PC-9 (cell line): ENCODE data around the gene SNTG2. TPM values are rescaled to one million over a fixed set of nuclear protein-coding genes. Genes with fewer than 3 reads are reported as not detected.

Source experiments
- BruUV-seq: library from RNA; stranded (reverse); fragments of 400-500 nt; replicated peaks from 2 replicates; lab custom pipeline; 2021; lab: Mats Ljungman, UMichigan
- CTCF ChIA-PET: fragments of 300-600 bp; sonication (Branson Sonifier 250); formaldehyde crosslinking; loops from one replicate; lab custom pipeline; 2022; ENCODE audit warnings: antibody characterized with exemption; lab: Charles Lee
- POLR2A ChIA-PET: fragments of 300-600 bp; sonication (Branson Sonifier 250); formaldehyde crosslinking; loops from one replicate; lab custom pipeline; 2022; ENCODE audit warnings: antibody characterized with exemption; ENCODE audit not compliant: unreplicated experiment; lab: Charles Lee
- DNase-seq, 2 experiments: peaks; one replicate each; pipeline versions ENCODE4 v3.0.0 to v3.0.0-alpha.2; 2015 to 2022; ENCODE audit warnings: mixed read lengths in 1 of 2
- H2AFZ ChIP-seq: fragments of 200-600 bp; sonication (generic); 2 replicates; pipeline ENCODE4 v1.8.1; 2017; ENCODE audit warnings: antibody characterized with exemption
- H3F3A ChIP-seq: fragments of 200-600 bp; sonication (generic); 2 replicates; pipeline ENCODE4 v1.8.1; 2017; ENCODE audit warnings: antibody characterized with exemption, mild to moderate bottlenecking, low read depth; ENCODE audit not compliant: insufficient read depth
- H3K27ac ChIP-seq: fragments of 200-600 bp; sonication (generic); 2 replicates; pipeline ENCODE4 v1.6.1; 2016; ENCODE audit warnings: mixed run types
- H3K27me3 ChIP-seq: fragments of 200-600 bp; sonication (generic); 2 replicates; pipeline ENCODE4 v1.6.1; 2016; ENCODE audit warnings: low read depth, mixed run types; ENCODE audit not compliant: insufficient read depth
- H3K36me3 ChIP-seq: fragments of 200-600 bp; sonication (generic); 2 replicates; pipeline ENCODE4 v1.6.1; 2016; ENCODE audit warnings: low read depth, mixed run types
- H3K4me1 ChIP-seq: fragments of 200-600 bp; sonication (generic); replicated peaks from 2 replicates; pipeline ENCODE4 v1.6.1; 2016; ENCODE audit warnings: mixed run types; ENCODE audit not compliant: insufficient read depth
- H3K4me2 ChIP-seq: fragments of 200-600 bp; sonication (generic); 2 replicates; pipeline ENCODE4 v1.6.1; 2017; ENCODE audit warnings: mixed run types
- H3K4me3 ChIP-seq: fragments of 200-600 bp; sonication (generic); 2 replicates; pipeline ENCODE4 v1.6.1; 2016; ENCODE audit warnings: mixed run types
- H3K79me2 ChIP-seq: fragments of 200-600 bp; sonication (generic); 2 replicates; pipeline ENCODE4 v1.6.1; 2017; ENCODE audit warnings: low read depth, mixed run types
- H3K9me2 ChIP-seq: fragments of 200-600 bp; sonication (generic); 2 replicates; pipeline ENCODE4 v1.8.1; 2017; ENCODE audit warnings: mild to moderate bottlenecking; ENCODE audit not compliant: insufficient read depth
- H3K9me3 ChIP-seq: fragments of 200-600 bp; sonication (generic); 2 replicates; pipeline ENCODE4 v1.8.1; 2016; ENCODE audit warnings: low read depth; ENCODE audit not compliant: insufficient read depth
- H4K20me1 ChIP-seq: fragments of 200-600 bp; sonication (generic); 2 replicates; pipeline ENCODE4 v1.8.1; 2017; ENCODE audit not compliant: insufficient read depth
- CTCF ChIP-seq: fragments of 200-600 bp; sonication (generic); conservative IDR thresholded peaks from 2 replicates; pipeline ENCODE4 v1.6.1; 2017; ENCODE audit warnings: mixed run types, antibody characterized with exemption, mild to moderate bottlenecking, moderate library complexity
- EZH2 ChIP-seq: fragments of 200-600 bp; sonication (generic); IDR thresholded peaks from 2 replicates; pipeline ENCODE4 v1.8.0; 2017; ENCODE audit warnings: antibody characterized with exemption, low read depth
- intact Hi-C: fragments of 100-400 bp; cut with micrococcal nuclease; formaldehyde crosslinking; loops from one replicate; pipeline ENCODE4 v1.10.0; 2022; ENCODE audit not compliant: unreplicated experiment
- total RNA-seq: library from RNA; stranded (reverse); gene quantifications from 2 replicates; pipeline ENCODE4 v1.2.3, GENCODE V29; 2021

Gene SNTG2
- total RNA-seq, 1 experiment from 2014 or later, result not detected

GRCh38 chr2:1173528-1173927 is 222.9 kb downstream of the SNTG2 start:
- TF ChIP-seq EZH2, result no peak
- no peak for TF ChIP-seq CTCF
- Histone ChIP-seq H3K4me3 (no peak overlapping the region), H2AFZ (no peak overlapping the region), H3F3A (no peaks in the 10 kb centered on the region), H3K27me3 (peaks cover 46% of the 10 kb centered on the region), H3K9me3 (no peaks in the 10 kb centered on the region), H4K20me1 (no peaks in the 10 kb centered on the region), H3K79me2 (no peaks in the 10 kb centered on the region), H3K27ac (no peak overlapping the region), H3K4me1 (no peaks in the 10 kb centered on the region), H3K36me3 (no peaks in the 10 kb centered on the region), H3K9me2 (no peaks in the 10 kb centered on the region), H3K4me2 (no peak overlapping the region)
- intact Hi-C loops, result no loop called here
- BruUV-seq, result no TSS peak
- no peak for DNase-seq
- POLR2A ChIA-PET, result no interaction called here
- CTCF ChIA-PET, result no interaction called here

GRCh38 chr2:1181893-1182292 is 231.2 kb downstream of the SNTG2 start:
- no TSS peak for BruUV-seq
- Histone ChIP-seq H3K9me2 (no peaks in the 10 kb centered on the region), H2AFZ (no peak overlapping the region), H3F3A (no peaks in the 10 kb centered on the region), H3K9me3 (no peaks in the 10 kb centered on the region), H3K36me3 (no peaks in the 10 kb centered on the region), H4K20me1 (no peaks in the 10 kb centered on the region), H3K79me2 (no peaks in the 10 kb centered on the region), H3K4me1 (no peaks in the 10 kb centered on the region), H3K27ac (no peak overlapping the region), H3K4me2 (no peak overlapping the region), H3K27me3 (no peaks in the 10 kb centered on the region), H3K4me3 (no peak overlapping the region)
- TF ChIP-seq CTCF (no peak), EZH2 (no peak)
- ChIA-PET POLR2A (no interaction called here), CTCF (no interaction called here)
- no peak for DNase-seq
- intact Hi-C loops, result no loop called here

GRCh38 chr2:1183300-1183699 is 232.7 kb downstream of the SNTG2 start:
- Histone ChIP-seq H3K27ac (no peak overlapping the region), H3K27me3 (no peaks in the 10 kb centered on the region), H3K79me2 (no peaks in the 10 kb centered on the region), H4K20me1 (no peaks in the 10 kb centered on the region), H3K9me3 (no peaks in the 10 kb centered on the region), H3F3A (no peaks in the 10 kb centered on the region), H3K4me2 (no peak overlapping the region), H3K9me2 (no peaks in the 10 kb centered on the region), H3K36me3 (no peaks in the 10 kb centered on the region), H3K4me3 (no peak overlapping the region), H3K4me1 (no peaks in the 10 kb centered on the region), H2AFZ (no peak overlapping the region)
- ChIA-PET POLR2A (no interaction called here), CTCF (no interaction called here)
- no peak for DNase-seq
- intact Hi-C loops, result no loop called here
- no peak for TF ChIP-seq EZH2
- no peak for TF ChIP-seq CTCF
- BruUV-seq, result no TSS peak
